Activated naive CD8-positive, alpha-beta T cell treated with anti-CD3 and anti-CD28 coated beads, Interleukin-2, amount 50 U/mL, for 24 hours (primary cell): ENCODE measurements around the gene NEUROG1.
"Not testable (repeated sequence)": the region's sequence is repeated elsewhere in the genome, so short reads cannot be mapped to it uniquely, and the experiment has no call there.

Experiments
- ATAC-seq: fragments of 150-1000 bp; cut with Tn5 transposase; one replicate; pipeline ENCODE4 v1.10.0; 2021
- DNase-seq: peaks from one replicate; pipeline ENCODE4 v3.0.0; 2021
- H3K27ac Mint-ChIP-seq: one replicate; pipeline ENCODE4 v1.8.0; 2021; ENCODE audit warnings: mild to moderate bottlenecking, mixed read lengths
- H3K27me3 Mint-ChIP-seq: one replicate; pipeline ENCODE4 v1.8.0; 2021; ENCODE audit warnings: mixed read lengths
- H3K36me3 Mint-ChIP-seq: one replicate; pipeline ENCODE4 v1.8.0; 2021; ENCODE audit warnings: low read depth, mixed read lengths
- H3K4me1 Mint-ChIP-seq: one replicate; pipeline ENCODE4 v1.8.0; 2021; ENCODE audit warnings: mixed read lengths
- H3K4me3 Mint-ChIP-seq: one replicate; pipeline ENCODE4 v1.8.0; 2021; ENCODE audit warnings: mild to moderate bottlenecking, moderate library complexity, mixed read lengths
- H3K9me3 Mint-ChIP-seq: one replicate; pipeline ENCODE4 v1.8.0; 2021; ENCODE audit warnings: mixed read lengths

Gene NEUROG1

GRCh38 chr5:135502836-135503520, 32.8 kb downstream of the NEUROG1 start:
- Mint-ChIP-seq H3K4me1 (no peaks in the 10 kb centered on the region), H3K4me3 (no peak overlapping the region), H3K27ac (no peak overlapping the region), H3K36me3 (no peaks in the 10 kb centered on the region), H3K27me3 (peaks cover 30% of the 10 kb centered on the region), H3K9me3 (no peaks in the 10 kb centered on the region)
- DNase-seq (no peak), ATAC-seq (no peak)

- no peak for DNase-seq
These were observed 33.8 kb downstream of the NEUROG1 start for GRCh38 chr5:135501965-135502364.

GRCh38 chr5:135498637-135498995, 37.1 kb downstream of the NEUROG1 start:
- Mint-ChIP-seq H3K4me1 (no peaks in the 10 kb centered on the region), H3K9me3 (no peaks in the 10 kb centered on the region), H3K27me3 (peaks cover 29% of the 10 kb centered on the region), H3K4me3 (no peak overlapping the region), H3K27ac (no peak overlapping the region), H3K36me3 (no peaks in the 10 kb centered on the region)
- DNase-seq (no peak), ATAC-seq (no peak)

More at GRCh38 chr5:135501965-135502364, 33.8 kb downstream of the NEUROG1 start:
- H3K27ac Mint-ChIP-seq, result no peak overlapping the region
- ATAC-seq, result no peak
- H3K36me3 Mint-ChIP-seq, result no peaks in the 10 kb centered on the region
- H3K4me3 Mint-ChIP-seq, result no peak overlapping the region
- peaks cover 28% of the 10 kb centered on the region for H3K27me3 Mint-ChIP-seq
- no peaks in the 10 kb centered on the region for H3K9me3 Mint-ChIP-seq
- H3K4me1 Mint-ChIP-seq, result no peaks in the 10 kb centered on the region

GRCh38 chr5:135497971-135498636, 37.7 kb downstream of the NEUROG1 start:
- no peak overlapping the region for H3K27ac Mint-ChIP-seq
- H3K36me3 Mint-ChIP-seq, result no peaks in the 10 kb centered on the region
- no peaks in the 10 kb centered on the region for H3K4me1 Mint-ChIP-seq
- DNase-seq, result no peak
- no peak for ATAC-seq
- peaks cover 30% of the 10 kb centered on the region for H3K27me3 Mint-ChIP-seq
- no peak overlapping the region for H3K4me3 Mint-ChIP-seq
- H3K9me3 Mint-ChIP-seq, result no peaks in the 10 kb centered on the region

- H3K4me1 Mint-ChIP-seq, H3K27ac Mint-ChIP-seq, H3K4me3 Mint-ChIP-seq, ATAC-seq, H3K36me3 Mint-ChIP-seq, DNase-seq, H3K9me3 Mint-ChIP-seq: not testable (repeated sequence)
- peaks cover 53% of the 10 kb centered on the region for H3K27me3 Mint-ChIP-seq
These were observed 40.2 kb downstream of the NEUROG1 start for GRCh38 chr5:135495531-135495930.

GRCh38 chr5:135494196-135494595, 41.6 kb downstream of the NEUROG1 start:
- peaks cover 59% of the 10 kb centered on the region for H3K27me3 Mint-ChIP-seq
- ATAC-seq, result no peak

GRCh38 chr5:135493406-135494180, 42.2 kb downstream of the NEUROG1 start:
- ATAC-seq, result no peak
- no peak overlapping the region for H3K27ac Mint-ChIP-seq
- H3K4me3 Mint-ChIP-seq, result no peak overlapping the region
- H3K4me1 Mint-ChIP-seq, result peaks cover 5% of the 10 kb centered on the region
- peaks cover 61% of the 10 kb centered on the region for H3K27me3 Mint-ChIP-seq
- peaks cover 3% of the 10 kb centered on the region for H3K36me3 Mint-ChIP-seq
- H3K9me3 Mint-ChIP-seq, result no peaks in the 10 kb centered on the region
- no peak for DNase-seq

More at GRCh38 chr5:135494196-135494595, 41.6 kb downstream of the NEUROG1 start:
- H3K9me3 Mint-ChIP-seq, result no peaks in the 10 kb centered on the region
- H3K4me3 Mint-ChIP-seq, result no peak overlapping the region
- peaks cover 3% of the 10 kb centered on the region for H3K36me3 Mint-ChIP-seq
- H3K27ac Mint-ChIP-seq, result no peak overlapping the region
- no peak for DNase-seq
- peaks cover 5% of the 10 kb centered on the region for H3K4me1 Mint-ChIP-seq

GRCh38 chr5:135492319-135492626, 43.5 kb downstream of the NEUROG1 start:
- Mint-ChIP-seq H3K4me1 (peaks cover 5% of the 10 kb centered on the region), H3K27me3 (peaks cover 69% of the 10 kb centered on the region), H3K9me3 (no peaks in the 10 kb centered on the region), H3K36me3 (peaks cover 3% of the 10 kb centered on the region), H3K27ac (no peak overlapping the region), H3K4me3 (no peak overlapping the region)
- no peak for DNase-seq
- ATAC-seq, result no peak

- no peak for ATAC-seq
- Mint-ChIP-seq H3K27ac (no peak overlapping the region), H3K36me3 (peaks cover 3% of the 10 kb centered on the region), H3K27me3 (peaks cover 69% of the 10 kb centered on the region), H3K4me1 (peaks cover 5% of the 10 kb centered on the region), H3K4me3 (no peak overlapping the region), H3K9me3 (no peaks in the 10 kb centered on the region)
- no peak for DNase-seq
These were observed 44.0 kb downstream of the NEUROG1 start for GRCh38 chr5:135491552-135492318.

- peaks cover 3% of the 10 kb centered on the region for H3K36me3 Mint-ChIP-seq
- DNase-seq (no peak), ATAC-seq (no peak)
- no peak overlapping the region for H3K27ac Mint-ChIP-seq
- no peaks in the 10 kb centered on the region for H3K9me3 Mint-ChIP-seq
- peaks cover 5% of the 10 kb centered on the region for H3K4me1 Mint-ChIP-seq
- H3K27me3 Mint-ChIP-seq, result peaks cover 71% of the 10 kb centered on the region
- no peak overlapping the region for H3K4me3 Mint-ChIP-seq
These were observed 44.7 kb downstream of the NEUROG1 start for GRCh38 chr5:135491038-135491551.

- no peak overlapping the region for H3K27ac Mint-ChIP-seq
- H3K36me3 Mint-ChIP-seq, result peaks cover 3% of the 10 kb centered on the region
- no peaks in the 10 kb centered on the region for H3K9me3 Mint-ChIP-seq
- H3K27me3 Mint-ChIP-seq, result peaks cover 78% of the 10 kb centered on the region
- DNase-seq (no peak), ATAC-seq (no peak)
- peaks cover 5% of the 10 kb centered on the region for H3K4me1 Mint-ChIP-seq
- no peak overlapping the region for H3K4me3 Mint-ChIP-seq
These were observed 45.3 kb downstream of the NEUROG1 start for GRCh38 chr5:135490245-135491037.

GRCh38 chr5:135489466-135490244, 46.1 kb downstream of the NEUROG1 start:
- Mint-ChIP-seq H3K4me1 (peaks cover 5% of the 10 kb centered on the region), H3K9me3 (no peaks in the 10 kb centered on the region), H3K36me3 (peaks cover 3% of the 10 kb centered on the region), H3K27me3 (peaks cover 83% of the 10 kb centered on the region), H3K4me3 (no peak overlapping the region), H3K27ac (no peak overlapping the region)
- ATAC-seq, result no peak
- no peak for DNase-seq
